H1 (cell line): ENCODE data around the gene PRKCSH. TPM values are rescaled to one million over a fixed set of nuclear protein-coding genes. Genes with fewer than 3 reads are reported as not detected.

Experiments
- CTCF ChIA-PET: fragments of 300-600 bp; sonication (Branson Sonifier 250); formaldehyde crosslinking; loops from one replicate; lab custom pipeline; 2021; ENCODE audit not compliant: partially characterized antibody; lab: Charles Lee
- POLR2A ChIA-PET: fragments of 300-600 bp; sonication (Branson Sonifier 250); formaldehyde crosslinking; loops from one replicate; lab custom pipeline; 2021; ENCODE audit warnings: inconsistent platforms; ENCODE audit not compliant: partially characterized antibody; lab: Charles Lee
- DNase-seq, 2 experiments: peaks; one replicate each; pipeline versions ENCODE4 v3.0.0 to v3.0.0-alpha.2; 2010 to 2022; ENCODE audit warnings: low spot score in 2 of 2, low read depth in 1 of 2, mixed read lengths in 1 of 2
- FAIRE-seq: peaks from 2 replicates; lab custom pipeline; 2011; peaks lifted over from hg19 to GRCh38; lab: Jason Lieb, UNC
- H2AFZ ChIP-seq: 2 replicates; pipeline ENCODE4 v1.8.1; 2012; ENCODE audit warnings: low read length, inconsistent platforms
- H2AK5ac ChIP-seq: 2 replicates; pipeline ENCODE4 v1.6.1; 2013; ENCODE audit warnings: low read depth, low read length
- H2BK120ac ChIP-seq: replicated peaks from 2 replicates; pipeline ENCODE3; 2013; ENCODE audit warnings: low read depth, low read length, inconsistent platforms
- H2BK12ac ChIP-seq: 2 replicates; pipeline ENCODE4 v1.6.1; 2013; ENCODE audit warnings: low read depth, low read length
- H2BK15ac ChIP-seq: 2 replicates; pipeline ENCODE4 v1.6.1; 2013; ENCODE audit warnings: low read length
- H2BK20ac ChIP-seq: 2 replicates; pipeline ENCODE4 v1.6.1; 2013; ENCODE audit warnings: low read length
- H2BK5ac ChIP-seq: 2 replicates; pipeline ENCODE4 v1.6.1; 2013; ENCODE audit warnings: low read depth, low read length
- H3K14ac ChIP-seq: 2 replicates; pipeline ENCODE4 v1.6.1; 2013; ENCODE audit warnings: inconsistent platforms; ENCODE audit not compliant: insufficient read length
- H3K18ac ChIP-seq: 2 replicates; pipeline ENCODE4 v1.6.1; 2013; ENCODE audit warnings: low read length; ENCODE audit errors: extremely low read depth
- H3K23ac ChIP-seq: 2 replicates; pipeline ENCODE4 v1.6.1; 2013; ENCODE audit warnings: inconsistent platforms; ENCODE audit not compliant: insufficient read length
- H3K23me2 ChIP-seq: 2 replicates; pipeline ENCODE4 v1.6.1; 2013; ENCODE audit warnings: low read depth, low read length
- H3K27ac ChIP-seq: 2 replicates; pipeline ENCODE4 v1.6.1; 2011; ENCODE audit warnings: low read depth, low read length, inconsistent platforms
- H3K27me3 ChIP-seq, 4 experiments: replicated peaks in 1 of 4; 1 replicate in 1 of 4; 2 replicates in 3 of 4; pipeline versions ENCODE4 v1.6.1 to v1.8.1; 2011 to 2013; ENCODE audit warnings: low read length in 3 of 4, mild to moderate bottlenecking in 3 of 4, inconsistent platforms in 2 of 4, mixed read lengths in 2 of 4, moderate library complexity in 1 of 4; ENCODE audit not compliant: control insufficient read depth in 3 of 4, insufficient read depth in 3 of 4; ENCODE audit errors: extremely low read depth in 1 of 4
- H3K36me3 ChIP-seq, 4 experiments: 2 replicates each; pipeline versions ENCODE4 v1.6.1 to v1.8.1; 2011 to 2013; ENCODE audit warnings: mild to moderate bottlenecking in 4 of 4, low read length in 3 of 4, moderate library complexity in 2 of 4, control low read depth in 1 of 4, inconsistent platforms in 1 of 4; ENCODE audit not compliant: insufficient read depth in 4 of 4, control insufficient read depth in 2 of 4
- H3K4ac ChIP-seq: replicated peaks from 2 replicates; pipeline ENCODE3; 2013; ENCODE audit warnings: low read length, low read depth, mixed read lengths, inconsistent platforms; ENCODE audit not compliant: insufficient read length
- H3K4me1 ChIP-seq, 4 experiments: replicated peaks in 1 of 4; 1 replicate in 1 of 4; 2 replicates in 3 of 4; pipeline versions ENCODE4 v1.6.1 to v1.8.1; 2011 to 2013; ENCODE audit warnings: low read length in 3 of 4, inconsistent platforms in 2 of 4, mixed read lengths in 1 of 4; ENCODE audit not compliant: insufficient read depth in 4 of 4, control insufficient read depth in 3 of 4
- H3K4me2 ChIP-seq, 2 experiments: 2 replicates each; pipeline versions ENCODE4 v1.6.1 to v1.8.1; 2011 to 2013; ENCODE audit warnings: low read depth in 2 of 2, low read length in 2 of 2, control low read depth in 1 of 2, inconsistent platforms in 1 of 2, mild to moderate bottlenecking in 1 of 2; ENCODE audit not compliant: insufficient read depth in 1 of 2
- H3K4me3 ChIP-seq, 4 experiments: fragments of 200-600, 300-600 bp in 1 of 4; sonication (generic), shearing (Covaris generic), sonication (Bioruptor Twin) in 1 of 4; 2 replicates each; pipeline versions ENCODE4 v1.5.1 to v1.8.1; 2011 to 2016; ENCODE audit warnings: low read length in 4 of 4, low read depth in 3 of 4, control low read depth in 2 of 4, inconsistent platforms in 2 of 4, mild to moderate bottlenecking in 2 of 4, mixed read lengths in 1 of 4, moderate library complexity in 1 of 4; ENCODE audit not compliant: insufficient read depth in 2 of 4; ENCODE audit errors: extremely low read depth in 1 of 4
- H3K56ac ChIP-seq: replicated peaks from 2 replicates; pipeline ENCODE3; 2013; ENCODE audit warnings: low read depth, mild to moderate bottlenecking, mixed read lengths, low read length, inconsistent platforms; ENCODE audit not compliant: insufficient read length
- H3K79me1 ChIP-seq: 2 replicates; pipeline ENCODE4 v1.6.1; 2013; ENCODE audit warnings: low read depth, low read length, control low read depth
- H3K79me2 ChIP-seq, 2 experiments: 2 replicates each; pipeline versions ENCODE4 v1.6.1 to v1.8.1; 2012 to 2013; ENCODE audit warnings: low read length in 2 of 2, mild to moderate bottlenecking in 2 of 2, inconsistent platforms in 1 of 2; ENCODE audit not compliant: insufficient read depth in 2 of 2, control insufficient read depth in 1 of 2
- H3K9ac ChIP-seq, 4 experiments: replicated peaks in 1 of 4; 1 replicate in 1 of 4; 2 replicates in 3 of 4; pipeline versions ENCODE4 v1.6.1 to v1.8.1; 2011 to 2013; ENCODE audit warnings: low read depth in 3 of 4, low read length in 3 of 4, control low read depth in 2 of 4, mild to moderate bottlenecking in 2 of 4, moderate library complexity in 2 of 4, inconsistent platforms in 1 of 4; ENCODE audit errors: extremely low read depth in 1 of 4
- H3K9me3 ChIP-seq, 2 experiments: 2 replicates each; pipeline versions ENCODE4 v1.6.1 to v1.8.1; 2012 to 2013; ENCODE audit warnings: mild to moderate bottlenecking in 2 of 2, moderate library complexity in 2 of 2, control low read depth in 1 of 2, inconsistent platforms in 1 of 2, low read depth in 1 of 2, low read length in 1 of 2, mixed read lengths in 1 of 2; ENCODE audit not compliant: insufficient read depth in 2 of 2
- H4K20me1 ChIP-seq, 2 experiments: replicated peaks in 1 of 2; 2 replicates each; pipeline versions ENCODE3 to v1.8.1; 2011 to 2013; ENCODE audit warnings: inconsistent platforms in 2 of 2, low read length in 2 of 2, mild to moderate bottlenecking in 1 of 2; ENCODE audit not compliant: insufficient read depth in 2 of 2, control insufficient read depth in 1 of 2
- H4K5ac ChIP-seq: 2 replicates; pipeline ENCODE4 v1.6.1; 2013; ENCODE audit warnings: low read length, low read depth, mixed read lengths, inconsistent platforms; ENCODE audit not compliant: insufficient read length
- H4K8ac ChIP-seq: 2 replicates; pipeline ENCODE4 v1.8.0; 2013; ENCODE audit warnings: mild to moderate bottlenecking, moderate library complexity, low read length, inconsistent platforms; ENCODE audit not compliant: insufficient read depth; ENCODE audit errors: extremely low read depth
- H4K91ac ChIP-seq: replicated peaks from 2 replicates; pipeline ENCODE3; 2013; ENCODE audit warnings: low read length, mixed read lengths, inconsistent platforms; ENCODE audit not compliant: insufficient read length
- ATF3 ChIP-seq: IDR thresholded peaks from 2 replicates; pipeline ENCODE4 v1.6.1; 2011; ENCODE audit warnings: low read depth, mild to moderate bottlenecking, low read length; ENCODE audit not compliant: insufficient read depth
- CBX5 ChIP-seq: fragments of 300-800, 300-1000 bp; sonication (generic); IDR thresholded peaks from 2 replicates; pipeline ENCODE4 v1.7.1; 2016; ENCODE audit warnings: antibody characterized with exemption, low read length, low read depth
- CHD1 ChIP-seq: IDR thresholded peaks from 2 replicates; pipeline ENCODE4 v1.6.1; 2012; ENCODE audit warnings: low read depth, low read length, improper control_type of control experiment
- EZH2 ChIP-seq: fragments of 200-600 bp; sonication (generic); IDR thresholded peaks from 2 replicates; pipeline ENCODE4 v1.7.1; 2012; ENCODE audit warnings: low read depth, mild to moderate bottlenecking, moderate library complexity, low read length, inconsistent platforms; ENCODE audit not compliant: severe bottlenecking
- HDAC2 ChIP-seq, 2 experiments: fragments of 300-600 bp in 1 of 2; sonication (generic) in 1 of 2; IDR thresholded peaks; 2 replicates each; pipeline ENCODE4 v1.6.1; 2011 to 2012; ENCODE audit warnings: low read depth in 2 of 2, low read length in 2 of 2, mild to moderate bottlenecking in 2 of 2, moderate library complexity in 2 of 2, borderline replicate concordance in 1 of 2, inconsistent platforms in 1 of 2
- KDM1A ChIP-seq: fragments of 200-600, 300-600 bp; sonication (generic); IDR thresholded peaks from 2 replicates; pipeline ENCODE4 v1.7.1; 2016; ENCODE audit warnings: mild to moderate bottlenecking, low read length, borderline replicate concordance
- RNF2 ChIP-seq: fragments of 200-900, 300-1000 bp; sonication (generic); IDR thresholded peaks from 2 replicates; pipeline ENCODE4 v1.7.1; 2016; ENCODE audit warnings: borderline replicate concordance, low read depth, mild to moderate bottlenecking, antibody characterized with exemption, low read length; ENCODE audit not compliant: poor library complexity, severe bottlenecking; ENCODE audit errors: missing control alignments
- SIN3A ChIP-seq, 2 experiments: IDR thresholded peaks in 1 of 2; conservative IDR thresholded peaks in 1 of 2; 2 replicates each; pipeline ENCODE4 v1.6.1; 2011 to 2012; ENCODE audit warnings: low read length in 2 of 2, improper control_type of control experiment in 1 of 2, low read depth in 1 of 2, mild to moderate bottlenecking in 1 of 2
- TEAD4 ChIP-seq: IDR thresholded peaks from 2 replicates; pipeline ENCODE4 v1.6.1; 2012; ENCODE audit warnings: low read depth, low read length, inconsistent platforms, mixed read lengths
- WGBS, 2 experiments: shearing (Covaris generic) in 1 of 2; methylation state at CpG; one replicate each; pipeline versions ENCODE4 v1.1.6 to v1.1.7; 2013 to 2015; ENCODE audit warnings: low lambda C conversion rate in 2 of 2, mixed read lengths in 2 of 2, inconsistent platforms in 1 of 2, low coverage in 1 of 2, missing lambda C conversion rate in 1 of 2; ENCODE audit not compliant: insufficient replicate concordance in 2 of 2, insufficient coverage in 1 of 2, insufficient read length in 1 of 2; ENCODE audit errors: extremely low coverage in 1 of 2, missing lambda C conversion rate in 1 of 2; 5-methylcytosine and 5-hydroxymethylcytosine counted together
- polyA plus RNA-seq, 7 experiments: library from polyadenylated mRNA; depleted of rRNA in 3 of 7; stranded (reverse) in 5 of 7; unstranded in 2 of 7; fragments of >200 nt in 5 of 7; fragments of 200-250 nt in 2 of 7; gene quantifications; 1 replicate in 5 of 7; 2 replicates in 1 of 7; 4 replicates in 1 of 7; pipeline versions ENCODE4 v1.2.1 to v1.2.3, GENCODE V29; 2011 to 2013; ENCODE audit warnings: missing spikeins in 2 of 7, mixed read lengths in 2 of 7
- total RNA-seq: library from RNA; stranded (reverse); fragmentation: NEBNext Ultra II Directional; extraction: Animal tissue kit (Norgen Biotek cat#: 25700); gene quantifications from 2 replicates; pipeline ENCODE4 v1.2.1, GENCODE V29; 2021

PRKCSH gene
- total and polyA plus RNA-seq, 2 of the 8 experiments (the other 6 are each of a cell fraction or from before 2014, with no cell fraction given), result 97.2 to 337 TPM

DNA sequence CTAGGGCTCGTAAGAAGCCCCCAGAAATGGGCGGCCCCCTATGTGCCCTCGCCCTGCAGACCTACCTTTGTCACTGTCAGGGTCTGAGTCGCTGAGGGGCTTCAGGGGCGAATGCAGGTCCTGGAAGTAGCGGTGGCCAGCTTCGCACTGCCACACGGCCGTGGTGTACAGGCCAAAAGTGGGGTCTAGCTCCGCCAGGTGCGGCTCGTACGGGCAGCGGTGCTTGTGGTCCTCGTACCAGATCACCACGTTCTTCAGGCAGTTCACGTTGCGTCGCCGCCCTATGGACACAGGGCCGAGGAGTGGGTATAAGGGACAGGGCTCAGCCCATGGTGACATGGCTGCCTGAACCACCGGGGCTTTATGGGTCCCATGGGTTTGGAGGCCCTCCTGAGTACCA lies 60.5 kb downstream of the PRKCSH start:
- Histone ChIP-seq H3K14ac (no peak overlapping the region), H2BK15ac (no peak overlapping the region), H2BK12ac (no peak overlapping the region), H3K4me2 (no peak overlapping the region), H4K8ac (peak overlapping the region; percentile 18; the same call in 1 of the 2 replicates), H3K56ac (no peak overlapping the region), H4K5ac (no peak overlapping the region), H3K18ac (no peak overlapping the region), H3K4ac (no peak overlapping the region), H2BK5ac (no peak overlapping the region), H3K79me2 (no peaks in the 10 kb centered on the region), H3K4me3 (no peak overlapping the region), H3K27ac (no peak overlapping the region), H3K27me3 (no peaks in the 10 kb centered on the region), H2BK120ac (no peak overlapping the region), H3K79me1 (no peaks in the 10 kb centered on the region; the same call in 1 of the 2 replicates), H2AFZ (no peak overlapping the region), H4K20me1 (peaks cover 1 to 5% of the 10 kb centered on the region in 2 experiments), H2AK5ac (no peak overlapping the region), H3K9me3 (no peaks in the 10 kb centered on the region), H3K4me1 (no peaks in the 10 kb centered on the region), H3K9ac (no peak overlapping the region), H4K91ac (no peak overlapping the region), H2BK20ac (no peak overlapping the region), H3K23ac (no peak overlapping the region), H3K23me2 (no peaks in the 10 kb centered on the region), H3K36me3 (peaks cover 0 to 3% (median 0%) of the 10 kb centered on the region in 4 experiments; a peak in 2 of 8 replicates)
- POLR2A ChIA-PET, result interaction anchor here (1.0 to 1.4 kb wide), 3 partner anchors 10 to 121 kb away, joined by 3 to 5 read pairs (median 3); partner anchors contain the start of genes ECSIT, SWSAP1 and ZNF653
- FAIRE-seq (no peak), DNase-seq (no peak)
- whole genome bisulfite sequencing, 2 experiments, result 89% methylated on average over 22 of the region's 22 CpGs; no CpG with 5 or more reads in 1 of the 2 experiments
- CTCF ChIA-PET, result interaction anchor here (0.7 to 4.7 kb wide), 12 partner anchors 11 to 1000 kb away, joined by 3 to 37 read pairs (median 3); no protein-coding TSS in a partner anchor
- TF ChIP-seq RNF2 (no peak), ATF3 (no peak), SIN3A (conservative IDR thresholded peaks at IDR 0.05 in 1 of 2, IDR thresholded peaks at IDR 0.05 in 1 of 2; ENCODE audit: low read depth in 1 of 2, low read length in 2 of 2) (no peak), TEAD4 (no peak), CHD1 (no peak), EZH2 (no peak), HDAC2 (IDR thresholded peaks at IDR 0.05; ENCODE audit: borderline replicate concordance in 1 of 2, low read depth in 2 of 2, low read length in 2 of 2) (no peak), KDM1A (no peak), CBX5 (no peak)
